Thyroid gland (tissue), 4 donors: ENCODE data around the gene TSEN34. TPM values are rescaled to one million over a fixed set of nuclear protein-coding genes. Genes with fewer than 3 reads are reported as not detected.
"Not testable (repeated sequence)": the region's sequence is repeated elsewhere in the genome, so short reads cannot be mapped to it uniquely, and the experiment has no call there.

ENCODE experiments used
- DNase-seq, 2 donors: peaks; one replicate each; pipeline ENCODE4 v3.0.0-alpha.2; 2019
- H3K27ac ChIP-seq, 3 donors: fragments of 200-600 bp; sonication (generic); 1 replicate in 2 of 3; 2 replicates in 1 of 3; pipeline ENCODE4 v1.5.1; 2016 to 2019; ENCODE audit warnings: mild to moderate bottlenecking in 1 of 3, moderate library complexity in 1 of 3
- H3K27me3 ChIP-seq: fragments of 200-600 bp; sonication (generic); one replicate; pipeline ENCODE4 v1.5.1; 2019
- H3K36me3 ChIP-seq, 2 donors: fragments of 200-600 bp; sonication (generic); one replicate each; pipeline ENCODE4 v1.5.1; 2016 to 2019
- H3K4me1 ChIP-seq, 2 donors: fragments of 200-600 bp; sonication (generic); one replicate each; pipeline ENCODE4 v1.5.1; 2017 to 2019
- H3K4me3 ChIP-seq, 3 donors: fragments of 200-600 bp; sonication (generic); replicated peaks in 1 of 3; 1 replicate in 2 of 3; 2 replicates in 1 of 3; pipeline ENCODE4 v1.5.1; 2016; ENCODE audit warnings: mild to moderate bottlenecking in 1 of 3
- H3K9me3 ChIP-seq: fragments of 200-600 bp; sonication (generic); one replicate; pipeline ENCODE4 v1.5.1; 2017
- POLR2A ChIP-seq, 2 donors: fragments of 450-650 bp; IDR thresholded peaks; one replicate each; pipeline ENCODE4 v1.6.1; 2017; ENCODE audit warnings: antibody characterized with exemption in 2 of 2, mild to moderate bottlenecking in 2 of 2, moderate library complexity in 1 of 2
- WGBS, 2 donors: methylation state at CpG; one replicate each; pipeline ENCODE4 v1.1.5; 2017; 5-methylcytosine and 5-hydroxymethylcytosine counted together
- intact Hi-C: fragments of 100-400 bp; cut with DNase I; formaldehyde crosslinking; loops from one replicate; pipeline ENCODE4 v1.15.1; 2023
- total RNA-seq, 4 donors: library from RNA; depleted of rRNA; stranded (reverse); fragments of >200 nt; gene quantifications; one replicate each; pipeline ENCODE4 v1.2.3, GENCODE V29; 2016
- TF ChIP-seq, protein P1 (sequence below), 6 experiments: fragments of 200-600 bp in 3 of 6; fragments of 450-650 bp in 3 of 6; sonication (generic) in 3 of 6; IDR thresholded peaks; one replicate each; pipeline ENCODE4 v1.5.1; 2016 to 2019; ENCODE audit warnings: antibody characterized with exemption in 6 of 6, mild to moderate bottlenecking in 2 of 6, inconsistent platforms in 1 of 6, moderate library complexity in 1 of 6

TSEN34 gene
- total RNA-seq, 4 donors from 2014 or later = 58.1 to 102 (median 82.0) TPM

GRCh38 chr19:54229146-54229545 is 38.0 kb downstream of the TSEN34 start:
- Histone ChIP-seq H3K27me3 (no peaks in the 10 kb centered on the region), H3K36me3 (no peaks in the 10 kb centered on the region), H3K9me3 (no peaks in the 10 kb centered on the region), H3K4me3 (no peak overlapping the region), H3K4me1 (no peaks in the 10 kb centered on the region), H3K27ac (no peak overlapping the region)
- TF ChIP-seq, protein P1, sequence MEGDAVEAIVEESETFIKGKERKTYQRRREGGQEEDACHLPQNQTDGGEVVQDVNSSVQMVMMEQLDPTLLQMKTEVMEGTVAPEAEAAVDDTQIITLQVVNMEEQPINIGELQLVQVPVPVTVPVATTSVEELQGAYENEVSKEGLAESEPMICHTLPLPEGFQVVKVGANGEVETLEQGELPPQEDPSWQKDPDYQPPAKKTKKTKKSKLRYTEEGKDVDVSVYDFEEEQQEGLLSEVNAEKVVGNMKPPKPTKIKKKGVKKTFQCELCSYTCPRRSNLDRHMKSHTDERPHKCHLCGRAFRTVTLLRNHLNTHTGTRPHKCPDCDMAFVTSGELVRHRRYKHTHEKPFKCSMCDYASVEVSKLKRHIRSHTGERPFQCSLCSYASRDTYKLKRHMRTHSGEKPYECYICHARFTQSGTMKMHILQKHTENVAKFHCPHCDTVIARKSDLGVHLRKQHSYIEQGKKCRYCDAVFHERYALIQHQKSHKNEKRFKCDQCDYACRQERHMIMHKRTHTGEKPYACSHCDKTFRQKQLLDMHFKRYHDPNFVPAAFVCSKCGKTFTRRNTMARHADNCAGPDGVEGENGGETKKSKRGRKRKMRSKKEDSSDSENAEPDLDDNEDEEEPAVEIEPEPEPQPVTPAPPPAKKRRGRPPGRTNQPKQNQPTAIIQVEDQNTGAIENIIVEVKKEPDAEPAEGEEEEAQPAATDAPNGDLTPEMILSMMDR (IDR thresholded peaks at IDR 0.05) = no peak
- no peak for TF ChIP-seq POLR2A (IDR thresholded peaks at IDR 0.05)
- DNase-seq = no peak
- intact Hi-C loops = no loop called here
- WGBS, 2 donors = 86 to 90% methylated on average over 8 of the region's 8 CpGs

DNA sequence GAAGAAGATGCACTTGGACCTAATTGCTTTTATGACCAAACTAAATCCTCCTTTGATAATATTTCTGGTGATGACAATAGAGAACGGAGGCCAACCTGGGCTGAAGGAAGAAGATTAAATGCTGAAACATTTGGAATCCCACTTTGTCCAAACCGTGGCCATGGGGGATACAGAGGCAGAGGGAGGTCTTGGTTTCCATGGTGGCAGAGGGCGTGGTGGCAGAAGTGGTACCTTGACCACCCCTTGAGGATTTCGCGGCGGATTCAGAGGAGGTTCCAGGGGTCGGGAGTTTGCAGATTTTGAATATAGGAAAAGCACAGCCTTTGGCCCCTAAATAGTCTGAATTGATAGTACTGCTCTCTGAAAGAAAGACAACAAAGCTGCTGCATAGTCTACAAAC is 38.9 kb downstream of the TSEN34 start:
- Histone ChIP-seq H3K36me3 (no peaks in the 10 kb centered on the region), H3K4me1 (no peaks in the 10 kb centered on the region), H3K4me3 (no peak overlapping the region), H3K27me3 (no peaks in the 10 kb centered on the region), H3K27ac (no peak overlapping the region), H3K9me3 (no peaks in the 10 kb centered on the region)
- 84 to 91% methylated on average over 7 of the region's 7 CpGs for WGBS, 2 donors
- intact Hi-C loops = loop anchor here (5.0 kb wide), 1 partner anchor 63 kb away; no protein-coding TSS in a partner anchor
- DNase-seq = no peak
- TF ChIP-seq POLR2A (IDR thresholded peaks at IDR 0.05) = no peak
- TF ChIP-seq, protein P1 (IDR thresholded peaks at IDR 0.05) = no peak

- H3K27me3 ChIP-seq = no peaks in the 10 kb centered on the region
- H3K36me3 ChIP-seq = no peaks in the 10 kb centered on the region
- 25 to 36% methylated on average over 13 to 21 of the region's 21 CpGs for WGBS, 2 donors
- intact Hi-C loops = loop anchor here (5.0 kb wide), 1 partner anchor 64 kb away; no protein-coding TSS in a partner anchor
- no peak overlapping the region for H3K27ac ChIP-seq
- no peak overlapping the region for H3K4me3 ChIP-seq
- peak; percentile 81 to 84 for DNase-seq
- TF ChIP-seq POLR2A (IDR thresholded peaks at IDR 0.05) = no peak
- TF ChIP-seq, protein P1 (IDR thresholded peaks at IDR 0.05) = peak; percentile 69 to 89 (median 76)
- no peaks in the 10 kb centered on the region for H3K4me1 ChIP-seq
- no peaks in the 10 kb centered on the region for H3K9me3 ChIP-seq
These were observed 40.2 kb downstream of the TSEN34 start for GRCh38 chr19:54231077-54231931.

DNA sequence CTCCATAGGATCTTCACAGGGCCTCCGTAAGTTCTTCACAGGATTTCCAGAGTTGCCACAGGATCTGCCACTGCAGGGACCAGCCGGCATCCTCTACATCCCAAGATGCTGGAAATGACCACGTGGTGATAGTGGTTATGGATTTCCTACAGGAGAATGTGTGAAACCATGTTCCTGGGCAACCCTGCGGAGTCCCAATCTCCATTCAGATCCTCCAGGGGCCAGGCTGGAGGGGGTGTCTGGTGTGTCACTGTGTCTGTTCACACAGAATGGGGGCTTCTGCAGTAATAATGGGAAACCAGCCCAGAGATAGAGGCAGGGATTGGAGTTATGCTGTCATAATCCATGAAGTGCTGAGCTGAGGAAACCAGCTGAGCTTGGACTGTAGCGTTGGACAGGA is 42.8 kb downstream of the TSEN34 start:
- WGBS, 2 donors = 36 to 89% methylated on average over 3 to 5 of the region's 5 CpGs
- intact Hi-C loops = loop anchor here (5.0 kb wide), 1 partner anchor 67 kb away; no protein-coding TSS in a partner anchor
- H3K27ac ChIP-seq = no peak overlapping the region
- no peaks in the 10 kb centered on the region for H3K9me3 ChIP-seq
- TF ChIP-seq POLR2A (IDR thresholded peaks at IDR 0.05) = no peak
- no peaks in the 10 kb centered on the region for H3K36me3 ChIP-seq
- H3K4me1 ChIP-seq = no peaks in the 10 kb centered on the region
- DNase-seq = no peak
- H3K27me3 ChIP-seq = no peaks in the 10 kb centered on the region
- no peak overlapping the region for H3K4me3 ChIP-seq

GRCh38 chr19:54239491-54240371 is 48.6 kb downstream of the TSEN34 start:
- 52 to 69% methylated on average over 8 to 10 of the region's 21 CpGs for WGBS, 2 donors
- DNase-seq, intact Hi-C loops: not testable (repeated sequence)

DNA sequence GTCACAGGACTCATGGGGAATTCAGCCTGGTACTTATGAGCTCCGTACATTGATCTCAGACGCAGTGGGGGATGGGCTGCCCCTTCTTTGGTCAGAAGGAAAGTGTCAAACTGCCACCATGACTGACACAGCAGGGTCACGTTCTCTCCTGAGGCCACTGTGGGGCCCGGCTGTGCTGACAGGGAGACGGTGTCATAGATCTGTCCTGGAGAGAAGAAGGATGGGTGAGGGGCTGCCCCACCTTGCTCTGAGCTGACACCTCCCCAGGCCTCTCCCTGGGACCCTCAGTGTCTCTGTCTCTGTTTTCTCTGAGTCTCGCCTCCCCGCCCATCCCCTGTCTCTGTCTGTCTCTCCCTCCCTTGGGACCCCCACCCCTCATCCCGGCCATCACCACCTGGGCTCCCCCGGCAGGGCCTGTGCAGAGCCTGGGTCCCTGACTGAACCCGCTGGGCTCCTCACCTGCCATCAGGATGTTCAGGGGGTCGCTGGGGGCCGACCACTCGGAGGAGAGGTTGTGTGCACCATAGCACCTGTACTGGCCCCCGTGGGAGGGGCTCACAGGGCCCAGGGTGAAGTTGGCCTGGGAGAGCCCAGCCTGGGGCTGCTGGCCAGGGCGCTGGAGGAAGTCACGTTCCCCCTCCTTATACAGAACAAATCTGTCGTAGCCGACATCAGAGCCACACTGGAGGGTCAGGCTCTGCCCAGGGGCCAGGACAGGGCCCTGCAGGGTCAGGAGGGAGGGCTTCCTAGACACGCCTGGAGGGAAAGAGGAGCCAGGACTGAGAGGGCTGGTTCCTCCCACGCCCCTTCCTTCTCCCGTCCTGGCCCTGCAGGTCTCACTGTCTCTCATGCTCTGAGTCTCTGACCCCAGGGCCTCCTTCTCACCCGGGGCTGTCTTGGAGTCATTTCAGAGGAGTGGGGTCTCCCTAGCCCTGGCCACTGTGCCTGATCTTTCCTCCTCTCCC is 49.5 kb downstream of the TSEN34 start:
- H3K36me3 ChIP-seq, H3K27me3 ChIP-seq, H3K4me3 ChIP-seq, intact Hi-C loops, H3K9me3 ChIP-seq, DNase-seq, H3K27ac ChIP-seq, H3K4me1 ChIP-seq: not testable (repeated sequence)
- 58 to 63% methylated on average over 9 to 10 of the region's 22 CpGs for WGBS, 2 donors

More at GRCh38 chr19:54239491-54240371, 48.6 kb downstream of the TSEN34 start:
- not testable (repeated sequence) for H3K4me1 ChIP-seq, H3K9me3 ChIP-seq, H3K27me3 ChIP-seq, H3K36me3 ChIP-seq, H3K4me3 ChIP-seq, H3K27ac ChIP-seq

DNA sequence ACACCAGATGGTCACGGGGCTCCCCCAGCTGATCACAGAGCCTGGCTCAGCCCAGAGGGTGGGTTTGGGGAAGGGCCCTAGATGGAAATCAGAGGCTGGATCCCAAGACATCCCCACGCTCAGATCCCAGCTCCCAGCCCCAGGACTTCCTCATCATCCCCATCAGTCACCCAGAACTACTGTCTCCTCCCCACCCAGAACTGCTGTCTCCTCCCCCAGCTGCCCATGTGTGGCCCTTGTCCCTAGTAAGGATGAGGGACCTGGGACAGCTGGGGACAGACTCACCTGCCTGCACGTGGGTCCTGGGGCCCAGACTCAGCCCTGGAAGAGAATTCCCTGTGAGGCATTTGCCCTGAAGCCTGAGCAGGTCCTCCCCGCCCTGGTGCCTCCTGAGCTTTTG is 51.1 kb downstream of the TSEN34 start:
- H3K4me1 ChIP-seq, H3K27me3 ChIP-seq, DNase-seq, H3K36me3 ChIP-seq, H3K27ac ChIP-seq, H3K9me3 ChIP-seq, H3K4me3 ChIP-seq, intact Hi-C loops: not testable (repeated sequence)
- WGBS, 2 donors = 55% methylated on average over 2 of the region's 4 CpGs; no CpG with 5 or more reads in 1 of the 2 donors

- DNase-seq, H3K4me3 ChIP-seq, H3K27me3 ChIP-seq, intact Hi-C loops, H3K36me3 ChIP-seq, H3K9me3 ChIP-seq, H3K4me1 ChIP-seq, H3K27ac ChIP-seq: not testable (repeated sequence)
- no CpG with 5 or more reads among the region's 6 CpGs for WGBS, 2 donors
These were observed 51.5 kb downstream of the TSEN34 start, which contains the start of gene LILRA6 for GRCh38 chr19:54242646-54243045. Gene LILRA6, minus strand, starts transcription at chr19:54242790.
